Loucy (cell line): Measurements from ENCODE around the gene TICAM2.

Experiments
- H2AFZ ChIP-seq: fragments of 200-600 bp; sonication (generic); 2 replicates; pipeline ENCODE4 v1.6.0; 2016; ENCODE audit warnings: antibody characterized with exemption, mild to moderate bottlenecking, low read length, moderate library complexity
- H3F3A ChIP-seq: fragments of 200-600 bp; 2 replicates; pipeline ENCODE4 v1.6.0; 2016; ENCODE audit warnings: antibody characterized with exemption, low read depth, mild to moderate bottlenecking
- H3K27me3 ChIP-seq: fragments of 200-600 bp; sonication (generic); 2 replicates; pipeline ENCODE4 v1.6.1; 2014; ENCODE audit warnings: low read length, mild to moderate bottlenecking; ENCODE audit not compliant: insufficient read depth, poor library complexity, severe bottlenecking
- H3K36me3 ChIP-seq: fragments of 200-600 bp; sonication (generic); 2 replicates; pipeline ENCODE4 v1.6.1; 2016; ENCODE audit warnings: low read length; ENCODE audit not compliant: insufficient read depth
- H3K4me1 ChIP-seq: fragments of 200-600 bp; sonication (generic); 2 replicates; pipeline ENCODE4 v1.5.1; 2014; ENCODE audit warnings: low read length, mild to moderate bottlenecking; ENCODE audit not compliant: insufficient read depth, poor library complexity, severe bottlenecking
- H3K4me2 ChIP-seq: fragments of 200-600 bp; sonication (generic); 2 replicates; pipeline ENCODE4 v1.6.0; 2014; ENCODE audit warnings: antibody characterized with exemption, low read length, low read depth, mild to moderate bottlenecking; ENCODE audit not compliant: poor library complexity, severe bottlenecking
- H3K4me3 ChIP-seq: fragments of 200-600 bp; sonication (generic); 2 replicates; pipeline ENCODE4 v1.5.1; 2014; ENCODE audit warnings: low read length, mild to moderate bottlenecking, mixed read lengths; ENCODE audit not compliant: poor library complexity, severe bottlenecking
- H3K79me2 ChIP-seq: fragments of 200-600 bp; sonication (generic); 2 replicates; pipeline ENCODE4 v1.6.1; 2014; ENCODE audit warnings: low read length; ENCODE audit not compliant: insufficient read depth
- H3K9ac ChIP-seq: fragments of 200-600 bp; sonication (generic); 2 replicates; pipeline ENCODE4 v1.6.0; 2014; ENCODE audit warnings: mild to moderate bottlenecking, low read depth, low read length, moderate library complexity; ENCODE audit not compliant: poor library complexity, severe bottlenecking
- H3K9me2 ChIP-seq: fragments of 200-600 bp; sonication (generic); replicated peaks from 2 replicates; pipeline ENCODE4 v1.6.1; 2016; ENCODE audit warnings: low read depth, low read length, mixed read lengths
- H3K9me3 ChIP-seq: fragments of 200-600 bp; sonication (generic); 2 replicates; pipeline ENCODE4 v1.6.1; 2014; ENCODE audit warnings: mild to moderate bottlenecking, antibody characterized with exemption, low read length, low read depth; ENCODE audit not compliant: insufficient read depth
- H4K20me1 ChIP-seq: fragments of 200-600 bp; sonication (generic); 2 replicates; pipeline ENCODE4 v1.6.0; 2014; ENCODE audit warnings: antibody characterized with exemption, low read length, mild to moderate bottlenecking; ENCODE audit not compliant: insufficient read depth, poor library complexity, severe bottlenecking
- CTCF ChIP-seq: fragments of 200-600 bp; sonication (generic); conservative IDR thresholded peaks from 2 replicates; pipeline ENCODE4 v1.5.1; 2014; ENCODE audit warnings: mild to moderate bottlenecking, antibody characterized with exemption, low read length
- EZH2phosphoT487 ChIP-seq: fragments of 200-600 bp; IDR thresholded peaks from 2 replicates; pipeline ENCODE4 v1.6.1; 2018; ENCODE audit warnings: antibody characterized with exemption, mild to moderate bottlenecking, moderate library complexity, borderline replicate concordance

The TICAM2 gene

GRCh38 chr5:115543365-115544042 lies 58.8 kb downstream of the TICAM2 start:
- no peak for TF ChIP-seq CTCF
- no peak for TF ChIP-seq EZH2phosphoT487
- peaks cover 4% of the 10 kb centered on the region; the same call in 1 of the 2 replicates for H3K9me3 ChIP-seq
- H3K9ac ChIP-seq, result peak overlapping the region; percentile 89
- H3K4me2 ChIP-seq, result peak overlapping the region; percentile 84
- H4K20me1 ChIP-seq, result peaks cover 52% of the 10 kb centered on the region
- H3K9me2 ChIP-seq, result no peaks in the 10 kb centered on the region
- no peaks in the 10 kb centered on the region for H3K27me3 ChIP-seq
- H3K4me1 ChIP-seq, result peaks cover 4% of the 10 kb centered on the region
- H3K36me3 ChIP-seq, result no peaks in the 10 kb centered on the region
- peaks cover 56% of the 10 kb centered on the region for H3K79me2 ChIP-seq
- H3F3A ChIP-seq, result no peaks in the 10 kb centered on the region
- H3K4me3 ChIP-seq, result peak overlapping the region; percentile 85
- H2AFZ ChIP-seq, result peak overlapping the region; percentile 81; the same call in 1 of the 2 replicates

- Histone ChIP-seq H3K4me3 (peak overlapping the region; percentile 85), H3F3A (no peaks in the 10 kb centered on the region), H3K79me2 (peaks cover 62% of the 10 kb centered on the region), H2AFZ (no peak overlapping the region), H3K27me3 (no peaks in the 10 kb centered on the region), H3K9ac (peak overlapping the region; percentile 89), H3K36me3 (no peaks in the 10 kb centered on the region), H4K20me1 (peaks cover 59% of the 10 kb centered on the region), H3K4me2 (peak overlapping the region; percentile 84), H3K4me1 (peaks cover 8% of the 10 kb centered on the region), H3K9me2 (no peaks in the 10 kb centered on the region), H3K9me3 (peaks cover 4% of the 10 kb centered on the region; the same call in 1 of the 2 replicates)
- TF ChIP-seq CTCF (no peak), EZH2phosphoT487 (no peak)
These were observed 59.5 kb downstream of the TICAM2 start for GRCh38 chr5:115542651-115543364.

DNA sequence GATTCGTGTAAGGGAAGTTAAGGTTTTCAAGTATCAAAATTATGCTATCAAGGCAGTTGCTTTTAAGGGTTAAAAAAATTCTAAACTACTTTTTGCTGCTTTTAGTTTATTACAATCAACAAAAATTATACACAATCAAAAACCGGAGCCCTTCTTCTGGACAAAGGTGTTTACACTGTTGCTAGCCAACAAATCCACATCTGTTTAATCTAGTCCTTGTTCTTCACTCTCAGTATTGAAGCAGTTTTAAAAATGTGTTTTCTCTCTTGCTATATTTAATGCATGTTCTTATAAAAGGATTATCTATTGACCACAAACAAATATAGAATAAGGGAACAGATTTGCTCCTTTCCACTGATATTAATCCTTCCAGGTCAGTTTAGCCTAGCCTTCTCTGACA lies 60.2 kb downstream of the TICAM2 start:
- peaks cover 69% of the 10 kb centered on the region for H3K79me2 ChIP-seq
- no peaks in the 10 kb centered on the region for H3F3A ChIP-seq
- no peak overlapping the region for H2AFZ ChIP-seq
- H3K4me1 ChIP-seq, result peaks cover 11% of the 10 kb centered on the region
- H3K4me2 ChIP-seq, result peak overlapping the region; percentile 84
- peaks cover 66% of the 10 kb centered on the region for H4K20me1 ChIP-seq
- H3K9me3 ChIP-seq, result peaks cover 4% of the 10 kb centered on the region; the same call in 1 of the 2 replicates
- peak overlapping the region; percentile 89 for H3K9ac ChIP-seq
- no peaks in the 10 kb centered on the region for H3K27me3 ChIP-seq
- no peaks in the 10 kb centered on the region for H3K36me3 ChIP-seq
- no peak for TF ChIP-seq EZH2phosphoT487
- TF ChIP-seq CTCF, result no peak
- H3K4me3 ChIP-seq, result peak overlapping the region; percentile 85
- H3K9me2 ChIP-seq, result no peaks in the 10 kb centered on the region
